ENCODE results near the gene GHRH. TPM values are rescaled to one million over a fixed set of nuclear protein-coding genes. Genes with fewer than 3 reads are reported as not detected.

GHRH gene
- total RNA-seq, 1 donor from 2014 or later: not detected

- no peak for DNase-seq (ENCODE audit: extremely low read depth, low read depth, low spot score)
These were observed 30.1 kb upstream of the GHRH start for GRCh38 chr20:37291724-37292126.

- DNase-seq (ENCODE audit: extremely low read depth, low read depth, low spot score): no peak
These were observed 28.7 kb upstream of the GHRH start for GRCh38 chr20:37290158-37290810.

GRCh38 chr20:37288091-37288490 is 26.5 kb upstream of the GHRH start:
- no peak for DNase-seq (ENCODE audit: extremely low read depth, low read depth, low spot score)

- DNase-seq (ENCODE audit: extremely low read depth, low read depth, low spot score): no peak
These were observed 24.2 kb upstream of the GHRH start for GRCh38 chr20:37285664-37286374.

- DNase-seq (ENCODE audit: extremely low read depth, low read depth, low spot score): no peak
These were observed 23.1 kb upstream of the GHRH start for GRCh38 chr20:37284691-37285161.

- no peak for DNase-seq (ENCODE audit: extremely low read depth, low read depth, low spot score)
These were observed 22.0 kb upstream of the GHRH start for GRCh38 chr20:37283530-37284195.

GRCh38 chr20:37282556-37282955 is 20.9 kb upstream of the GHRH start:
- no peak for DNase-seq (ENCODE audit: extremely low read depth, low read depth, low spot score)

- DNase-seq (ENCODE audit: extremely low read depth, low read depth, low spot score): no peak
These were observed 18.8 kb upstream of the GHRH start for GRCh38 chr20:37280403-37280802.

- no peak for DNase-seq (ENCODE audit: extremely low read depth, low read depth, low spot score)
These were observed 18.2 kb upstream of the GHRH start for GRCh38 chr20:37279820-37280219.

GRCh38 chr20:37278966-37279590 is 17.5 kb upstream of the GHRH start:
- no peak for DNase-seq (ENCODE audit: extremely low read depth, low read depth, low spot score)

GRCh38 chr20:37277253-37277593 is 15.6 kb upstream of the GHRH start:
- no peak for DNase-seq (ENCODE audit: extremely low read depth, low read depth, low spot score)

- DNase-seq (ENCODE audit: extremely low read depth, low read depth, low spot score): peak; percentile 34
These were observed 15.1 kb upstream of the GHRH start for GRCh38 chr20:37276494-37277252.

- DNase-seq (ENCODE audit: extremely low read depth, low read depth, low spot score): no peak
These were observed 13.4 kb upstream of the GHRH start for GRCh38 chr20:37274851-37275524.

GRCh38 chr20:37273988-37274387 is 12.4 kb upstream of the GHRH start:
- DNase-seq (ENCODE audit: extremely low read depth, low read depth, low spot score): no peak

- no peak for DNase-seq (ENCODE audit: extremely low read depth, low read depth, low spot score)
These were observed 9.8 kb upstream of the GHRH start for GRCh38 chr20:37271421-37271768.

GRCh38 chr20:37270576-37271420 is 9.2 kb upstream of the GHRH start:
- DNase-seq (ENCODE audit: extremely low read depth, low read depth, low spot score): no peak

GRCh38 chr20:37267667-37268313 is 6.2 kb upstream of the GHRH start:
- no peak for DNase-seq (ENCODE audit: extremely low read depth, low read depth, low spot score)

- no peak for DNase-seq (ENCODE audit: extremely low read depth, low read depth, low spot score)
These were observed 5.5 kb upstream of the GHRH start for GRCh38 chr20:37266940-37267666.

Data from glomerular endothelial cell (primary cell).